T-cell (primary cell): ENCODE data around the gene DACH2. TPM values are rescaled to one million over a fixed set of nuclear protein-coding genes. Genes with fewer than 3 reads are reported as not detected.

Source experiments
- ATAC-seq, 4 experiments: fragments of 200-7000 bp in 3 of 4; fragments of 150-1000 bp in 1 of 4; cut with Tn5 transposase; replicated peaks in 1 of 4; 1 replicate in 3 of 4; 2 replicates in 1 of 4; pipeline ENCODE4 v1.10.0; 2021; ENCODE audit warnings: moderate library complexity in 3 of 4, mild to moderate bottlenecking in 2 of 4, moderate number of reproducible peaks in 1 of 4
- CTCF ChIA-PET, 2 donors: fragments of 300-600 bp; sonication (Branson Sonifier 250); formaldehyde crosslinking; loops; one replicate each; lab custom pipeline; 2022; ENCODE audit warnings: antibody characterized with exemption in 2 of 2; lab: Charles Lee
- POLR2A ChIA-PET, 2 donors: fragments of 300-600 bp; sonication (Branson Sonifier 250); formaldehyde crosslinking; loops; one replicate each; lab custom pipeline; 2022; ENCODE audit warnings: antibody characterized with exemption in 2 of 2; lab: Charles Lee
- DNase-seq, 35 experiments: peaks; one replicate each; pipeline versions ENCODE4 v3.0.0 to v3.0.0-alpha.2; 2013 to 2023
- H3K27ac ChIP-seq: one replicate; pipeline ENCODE4 v1.5.1; 2013; ENCODE audit warnings: low read length
- H3K27me3 ChIP-seq, 2 experiments: replicated peaks in 1 of 2; 1 replicate in 1 of 2; 2 replicates in 1 of 2; pipeline versions ENCODE4 v1.6.1 to v1.7.0; 2013; ENCODE audit warnings: low read length in 1 of 2, mixed read lengths in 1 of 2; ENCODE audit not compliant: control insufficient read depth in 2 of 2, insufficient read depth in 2 of 2; ENCODE audit errors: extremely low read depth in 1 of 2
- H3K36me3 ChIP-seq, 2 donors: 1 replicate in 1 of 2; 2 replicates in 1 of 2; pipeline versions ENCODE4 v1.6.1 to v1.7.0; 2013; ENCODE audit warnings: low read length in 1 of 2; ENCODE audit not compliant: control insufficient read depth in 2 of 2, insufficient read depth in 1 of 2; ENCODE audit errors: extremely low read depth in 1 of 2
- H3K4me1 ChIP-seq, 2 experiments: 1 replicate in 1 of 2; 2 replicates in 1 of 2; pipeline versions ENCODE4 v1.6.1 to v1.7.0; 2013; ENCODE audit warnings: low read length in 2 of 2, mixed read lengths in 1 of 2; ENCODE audit not compliant: insufficient read depth in 2 of 2, control insufficient read depth in 1 of 2; ENCODE audit errors: extremely low read depth in 1 of 2
- H3K4me3 ChIP-seq, 2 donors: 1 replicate in 1 of 2; 2 replicates in 1 of 2; pipeline versions ENCODE4 v1.5.1 to v1.7.0; 2013; ENCODE audit warnings: mild to moderate bottlenecking in 2 of 2, low read length in 1 of 2, moderate library complexity in 1 of 2; ENCODE audit not compliant: control insufficient read depth in 1 of 2; ENCODE audit errors: extremely low read depth in 1 of 2
- H3K9me3 ChIP-seq: 2 replicates; pipeline ENCODE4 v1.7.0; 2013
- H3K27ac Mint-ChIP-seq, 2 donors: one replicate each; pipeline ENCODE4 v1.8.0; 2020 to 2021; ENCODE audit warnings: mild to moderate bottlenecking in 2 of 2, mixed read lengths in 2 of 2
- H3K27me3 Mint-ChIP-seq, 2 donors: one replicate each; pipeline ENCODE4 v1.8.0; 2021 to 2022; ENCODE audit warnings: mixed read lengths in 2 of 2
- H3K36me3 Mint-ChIP-seq: one replicate; pipeline ENCODE4 v1.8.0; 2021; ENCODE audit warnings: mixed read lengths
- H3K4me1 Mint-ChIP-seq, 3 donors: one replicate each; pipeline ENCODE4 v1.8.0; 2020 to 2022; ENCODE audit warnings: mixed read lengths in 3 of 3, mild to moderate bottlenecking in 1 of 3
- H3K4me3 Mint-ChIP-seq, 3 donors: one replicate each; pipeline ENCODE4 v1.8.0; 2020 to 2022; ENCODE audit warnings: mild to moderate bottlenecking in 3 of 3, mixed read lengths in 3 of 3, moderate library complexity in 3 of 3
- H3K9me3 Mint-ChIP-seq, 3 donors: one replicate each; pipeline ENCODE4 v1.8.0; 2020 to 2022; ENCODE audit warnings: mixed read lengths in 3 of 3
- WGBS: methylation state at CpG from one replicate; pipeline ENCODE4 v1.1.5; 2013; ENCODE audit warnings: missing lambda C conversion rate; ENCODE audit not compliant: insufficient coverage; 5-methylcytosine and 5-hydroxymethylcytosine counted together
- total RNA-seq, 35 experiments: library from RNA in 6 of 35; stranded (reverse) in 6 of 35; fragments of 120-200 nt in 1 of 35; gene quantifications; one replicate each; pipeline versions ENCODE4 v1.2.1 to v1.2.4 and lab custom pipeline; 2013 to 2026

Gene DACH2
- total RNA-seq, 5 donors from 2014 or later (not counting 1 experiment from before 2014, with no cell fraction given), result not detected

DNA sequence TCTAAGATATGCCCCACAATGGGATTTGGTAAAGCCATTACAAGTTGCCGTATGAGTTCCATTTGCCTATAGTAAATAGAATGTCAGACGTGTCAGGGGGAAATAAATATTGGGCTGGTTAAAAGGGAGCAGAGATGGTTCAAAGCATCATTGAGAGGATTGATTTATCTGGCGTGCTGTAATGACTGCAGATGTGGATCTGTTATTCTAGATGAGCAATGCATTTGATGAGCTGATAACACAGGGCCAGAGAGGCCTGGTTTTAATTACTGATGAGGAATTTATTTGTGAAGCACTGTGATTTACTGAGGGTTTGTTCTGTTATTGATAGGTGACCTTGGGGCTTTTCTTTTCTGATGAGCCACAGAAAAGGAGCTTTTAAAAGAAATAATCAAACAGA, 62.5 kb downstream of the DACH2 start:
- CTCF ChIA-PET, result no interaction called here
- POLR2A ChIA-PET, result no interaction called here
- H3K27ac Mint-ChIP-seq, result no peak overlapping the region
- ATAC-seq, result no peak
- no peaks in the 10 kb centered on the region for H3K4me1 Mint-ChIP-seq
- H3K4me3 ChIP-seq, result no peak overlapping the region
- H3K4me1 ChIP-seq, result no peaks in the 10 kb centered on the region
- H3K27me3 ChIP-seq, result no peaks in the 10 kb centered on the region
- H3K27me3 Mint-ChIP-seq, result peaks cover 0 to 3% of the 10 kb centered on the region in 2 donors
- DNase-seq, result no peak
- H3K4me3 Mint-ChIP-seq, result no peak overlapping the region
- H3K9me3 Mint-ChIP-seq, result peaks cover 0 to 3% (median 0%) of the 10 kb centered on the region in 3 donors
- no peak overlapping the region for H3K27ac ChIP-seq
- H3K9me3 ChIP-seq, result no peaks in the 10 kb centered on the region
- no peaks in the 10 kb centered on the region for H3K36me3 Mint-ChIP-seq
- 20% methylated on average over 1 of the region's 3 CpGs for WGBS
- H3K36me3 ChIP-seq, result no peaks in the 10 kb centered on the region

- H3K36me3 ChIP-seq, result no peaks in the 10 kb centered on the region
- Mint-ChIP-seq H3K36me3 (no peaks in the 10 kb centered on the region), H3K4me3 (no peak overlapping the region), H3K27me3 (peaks cover 0 to 3% of the 10 kb centered on the region in 2 donors), H3K4me1 (no peaks in the 10 kb centered on the region), H3K9me3 (no peaks in the 10 kb centered on the region), H3K27ac (no peak overlapping the region)
- no CpG with 5 or more reads among the region's 3 CpGs for WGBS
- no peaks in the 10 kb centered on the region for H3K27me3 ChIP-seq
- H3K9me3 ChIP-seq, result no peaks in the 10 kb centered on the region
- ATAC-seq, result no peak
- CTCF ChIA-PET, result no interaction called here
- H3K4me3 ChIP-seq, result no peak overlapping the region
- POLR2A ChIA-PET, result no interaction called here
- no peaks in the 10 kb centered on the region for H3K4me1 ChIP-seq
- DNase-seq, result no peak
- no peak overlapping the region for H3K27ac ChIP-seq
These were observed 67.0 kb downstream of the DACH2 start for GRCh38 chrX:86215260-86215659.

DNA sequence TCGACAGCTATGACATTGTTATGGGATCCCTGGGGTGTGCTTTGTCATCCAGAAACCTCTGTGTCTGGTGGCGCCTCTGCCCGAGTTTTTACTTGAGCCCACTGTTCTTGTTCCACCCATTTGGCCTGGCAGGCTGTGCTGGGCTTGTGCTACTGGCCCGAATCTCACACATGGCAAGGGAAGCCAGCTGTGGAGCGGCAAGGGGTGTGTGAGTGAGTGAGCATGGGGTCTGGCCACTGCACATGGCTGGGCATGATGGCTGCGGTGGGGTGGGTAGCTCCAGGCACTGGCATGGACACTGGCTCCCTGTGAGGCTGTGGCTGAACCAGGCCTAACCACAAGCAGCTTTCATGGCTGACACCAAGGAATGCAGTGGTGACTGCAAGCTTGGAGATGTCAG, 89.2 kb downstream of the DACH2 start:
- ChIA-PET CTCF (no interaction called here), POLR2A (no interaction called here)
- Mint-ChIP-seq H3K4me1 (no peaks in the 10 kb centered on the region), H3K4me3 (no peak overlapping the region), H3K27me3 (no peaks in the 10 kb centered on the region), H3K36me3 (no peaks in the 10 kb centered on the region), H3K9me3 (peaks cover 4 to 14% (median 12%) of the 10 kb centered on the region in 3 donors), H3K27ac (no peak overlapping the region)
- WGBS, result no CpG with 5 or more reads among the region's 6 CpGs
- Histone ChIP-seq H3K4me3 (no peak overlapping the region), H3K4me1 (no peaks in the 10 kb centered on the region), H3K27ac (no peak overlapping the region), H3K9me3 (no peaks in the 10 kb centered on the region), H3K27me3 (no peaks in the 10 kb centered on the region), H3K36me3 (no peaks in the 10 kb centered on the region)
- ATAC-seq (no peak), DNase-seq (no peak)

- ChIA-PET POLR2A (no interaction called here), CTCF (no interaction called here)
- Histone ChIP-seq H3K9me3 (no peaks in the 10 kb centered on the region), H3K27ac (no peak overlapping the region), H3K4me3 (no peak overlapping the region), H3K27me3 (no peaks in the 10 kb centered on the region), H3K36me3 (no peaks in the 10 kb centered on the region), H3K4me1 (no peaks in the 10 kb centered on the region)
- WGBS, result no CpG with 5 or more reads among the region's 1 CpG
- no peak for DNase-seq
- H3K27ac Mint-ChIP-seq, result no peak overlapping the region
- H3K4me1 Mint-ChIP-seq, result no peaks in the 10 kb centered on the region
- H3K4me3 Mint-ChIP-seq, result no peak overlapping the region
- peaks cover 10 to 15% (median 12%) of the 10 kb centered on the region in 3 donors for H3K9me3 Mint-ChIP-seq
- peaks cover 0 to 7% of the 10 kb centered on the region in 2 donors for H3K27me3 Mint-ChIP-seq
- ATAC-seq, result no peak
- H3K36me3 Mint-ChIP-seq, result no peaks in the 10 kb centered on the region
These were observed 93.3 kb downstream of the DACH2 start for GRCh38 chrX:86241547-86241946.

DNA sequence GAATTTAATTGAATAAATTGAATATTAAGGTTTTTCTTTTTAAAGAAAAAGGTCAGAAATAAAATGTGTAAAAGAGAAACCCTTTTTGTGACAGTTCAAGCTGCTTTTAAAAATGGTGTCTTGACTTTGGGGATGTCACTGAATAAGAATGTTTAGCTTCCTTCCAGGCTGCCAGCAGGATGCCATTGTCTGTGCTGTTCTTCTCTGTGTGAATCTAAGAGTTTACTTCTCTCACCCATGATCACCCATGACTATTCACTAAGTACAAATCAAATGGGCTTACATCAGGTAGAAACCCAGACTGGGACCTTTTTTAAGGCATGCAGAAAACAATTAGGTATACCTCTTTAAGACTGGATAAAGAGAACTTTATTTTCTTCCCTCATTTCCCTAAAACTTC, 115.3 kb downstream of the DACH2 start:
- ChIA-PET POLR2A (no interaction called here), CTCF (no interaction called here)
- Mint-ChIP-seq H3K4me1 (no peaks in the 10 kb centered on the region), H3K9me3 (no peaks in the 10 kb centered on the region), H3K4me3 (no peak overlapping the region), H3K27me3 (peaks cover 0 to 10% of the 10 kb centered on the region in 2 donors), H3K27ac (no peak overlapping the region), H3K36me3 (no peaks in the 10 kb centered on the region)
- Histone ChIP-seq H3K36me3 (no peaks in the 10 kb centered on the region), H3K27ac (no peak overlapping the region), H3K4me3 (no peak overlapping the region), H3K9me3 (no peaks in the 10 kb centered on the region), H3K27me3 (no peaks in the 10 kb centered on the region), H3K4me1 (no peaks in the 10 kb centered on the region)
- ATAC-seq (no peak), DNase-seq (no peak)

GRCh38 chrX:86295293-86295692, 147.0 kb downstream of the DACH2 start:
- Histone ChIP-seq H3K27ac (no peak overlapping the region), H3K4me1 (no peaks in the 10 kb centered on the region), H3K4me3 (no peak overlapping the region), H3K27me3 (no peaks in the 10 kb centered on the region), H3K9me3 (no peaks in the 10 kb centered on the region), H3K36me3 (no peaks in the 10 kb centered on the region)
- H3K27me3 Mint-ChIP-seq, result peaks cover 0 to 3% of the 10 kb centered on the region in 2 donors
- no peak overlapping the region for H3K27ac Mint-ChIP-seq
- H3K9me3 Mint-ChIP-seq, result no peaks in the 10 kb centered on the region
- CTCF ChIA-PET, result no interaction called here
- WGBS, result no CpG with 5 or more reads among the region's 10 CpGs
- no peaks in the 10 kb centered on the region for H3K36me3 Mint-ChIP-seq
- no peaks in the 10 kb centered on the region for H3K4me1 Mint-ChIP-seq
- ATAC-seq (no peak), DNase-seq (no peak)
- POLR2A ChIA-PET, result no interaction called here
- no peak overlapping the region for H3K4me3 Mint-ChIP-seq

- POLR2A ChIA-PET, result no interaction called here
- Histone ChIP-seq H3K27ac (no peak overlapping the region), H3K4me3 (no peak overlapping the region), H3K27me3 (no peaks in the 10 kb centered on the region), H3K4me1 (no peaks in the 10 kb centered on the region), H3K9me3 (no peaks in the 10 kb centered on the region), H3K36me3 (no peaks in the 10 kb centered on the region)
- DNase-seq (no peak), ATAC-seq (no peak)
- Mint-ChIP-seq H3K4me3 (no peak overlapping the region), H3K4me1 (no peaks in the 10 kb centered on the region), H3K9me3 (peaks cover 8 to 15% (median 14%) of the 10 kb centered on the region in 3 donors), H3K36me3 (no peaks in the 10 kb centered on the region), H3K27ac (no peak overlapping the region), H3K27me3 (no peaks in the 10 kb centered on the region)
- CTCF ChIA-PET, result no interaction called here
- no CpG with 5 or more reads among the region's 3 CpGs for whole genome bisulfite sequencing
These were observed 174.7 kb downstream of the DACH2 start for GRCh38 chrX:86322913-86323312.
